Coronary artery (tissue), 2 donors: Measurements from ENCODE around the gene ELP5.

Experiments used
- DNase-seq: peaks from one replicate; pipeline ENCODE4 v3.0.0-alpha.2; 2017; ENCODE audit warnings: low spot score
- H3K27ac ChIP-seq, 2 donors: fragments of 200-600 bp; sonication (generic); one replicate each; pipeline ENCODE4 v1.5.1; 2016 to 2019
- H3K4me3 ChIP-seq: fragments of 200-600 bp; sonication (generic); 2 replicates; pipeline ENCODE4 v1.5.1; 2016; ENCODE audit warnings: mild to moderate bottlenecking, moderate library complexity
- TF ChIP-seq, protein P1 (sequence below): fragments of 200-600 bp; sonication (generic); IDR thresholded peaks from one replicate; pipeline ENCODE4 v1.5.1; 2019; ENCODE audit warnings: antibody characterized with exemption

Gene ELP5

DNA sequence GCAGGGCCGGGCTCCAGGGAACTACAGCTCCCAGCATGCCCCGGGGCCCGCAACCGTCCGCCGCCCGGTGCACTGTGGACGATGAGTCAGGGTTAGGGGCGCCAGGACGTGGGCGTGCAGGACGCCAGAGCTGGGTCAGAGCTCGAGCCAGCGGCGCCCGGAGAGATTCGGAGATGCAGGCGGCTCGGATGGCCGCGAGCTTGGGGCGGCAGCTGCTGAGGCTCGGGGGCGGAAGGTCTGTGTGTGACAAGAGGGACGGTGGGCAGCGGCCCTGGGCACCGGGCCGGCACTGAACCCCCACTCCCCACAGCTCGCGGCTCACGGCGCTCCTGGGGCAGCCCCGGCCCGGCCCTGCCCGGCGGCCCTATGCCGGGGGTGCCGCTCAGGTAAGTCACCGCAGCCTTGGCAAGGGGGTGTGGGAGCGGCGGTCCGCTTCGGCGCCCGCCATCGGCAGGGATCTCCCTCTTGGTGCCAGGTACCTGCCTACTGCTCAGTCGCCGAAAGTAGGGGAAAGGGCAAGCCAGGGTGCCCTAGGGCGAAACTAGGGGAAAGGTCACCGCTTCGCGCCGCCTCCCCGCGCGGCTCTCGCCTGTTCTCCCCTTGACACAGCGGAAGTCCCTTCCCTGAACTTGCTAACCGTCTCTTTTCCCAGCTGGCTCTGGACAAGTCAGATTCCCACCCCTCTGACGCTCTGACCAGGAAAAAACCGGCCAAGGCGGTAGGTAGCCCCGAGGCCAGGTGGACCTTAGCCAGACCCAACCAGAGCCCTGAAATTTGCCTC, 32.0 kb upstream of the ELP5 start, which contains the start of the genes ACADVL and DLG4:
Gene ACADVL, plus strand, starts transcription at position 127 of the 781 bp plus-strand sequence. Its CDS starts 47 bp downstream, at position 174.
Gene DLG4, minus strand, starts transcription at position 25 of the 781 bp plus-strand sequence.
- Histone ChIP-seq H3K4me3 (peak within 1 kb of the TSS; percentile 95), H3K27ac (peak within 1 kb of the TSS; percentile 98 to 99)
- TF ChIP-seq, protein P1, sequence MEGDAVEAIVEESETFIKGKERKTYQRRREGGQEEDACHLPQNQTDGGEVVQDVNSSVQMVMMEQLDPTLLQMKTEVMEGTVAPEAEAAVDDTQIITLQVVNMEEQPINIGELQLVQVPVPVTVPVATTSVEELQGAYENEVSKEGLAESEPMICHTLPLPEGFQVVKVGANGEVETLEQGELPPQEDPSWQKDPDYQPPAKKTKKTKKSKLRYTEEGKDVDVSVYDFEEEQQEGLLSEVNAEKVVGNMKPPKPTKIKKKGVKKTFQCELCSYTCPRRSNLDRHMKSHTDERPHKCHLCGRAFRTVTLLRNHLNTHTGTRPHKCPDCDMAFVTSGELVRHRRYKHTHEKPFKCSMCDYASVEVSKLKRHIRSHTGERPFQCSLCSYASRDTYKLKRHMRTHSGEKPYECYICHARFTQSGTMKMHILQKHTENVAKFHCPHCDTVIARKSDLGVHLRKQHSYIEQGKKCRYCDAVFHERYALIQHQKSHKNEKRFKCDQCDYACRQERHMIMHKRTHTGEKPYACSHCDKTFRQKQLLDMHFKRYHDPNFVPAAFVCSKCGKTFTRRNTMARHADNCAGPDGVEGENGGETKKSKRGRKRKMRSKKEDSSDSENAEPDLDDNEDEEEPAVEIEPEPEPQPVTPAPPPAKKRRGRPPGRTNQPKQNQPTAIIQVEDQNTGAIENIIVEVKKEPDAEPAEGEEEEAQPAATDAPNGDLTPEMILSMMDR = no peak
- DNase-seq = peak; percentile 96

GRCh38 chr17:7220593-7221277, 31.3 kb upstream of the ELP5 start:
- no peak for DNase-seq
- TF ChIP-seq, protein P1 = no peak
- peak overlapping the region; percentile 98 to 99 for H3K27ac ChIP-seq
- peak overlapping the region; percentile 95 for H3K4me3 ChIP-seq

DNA sequence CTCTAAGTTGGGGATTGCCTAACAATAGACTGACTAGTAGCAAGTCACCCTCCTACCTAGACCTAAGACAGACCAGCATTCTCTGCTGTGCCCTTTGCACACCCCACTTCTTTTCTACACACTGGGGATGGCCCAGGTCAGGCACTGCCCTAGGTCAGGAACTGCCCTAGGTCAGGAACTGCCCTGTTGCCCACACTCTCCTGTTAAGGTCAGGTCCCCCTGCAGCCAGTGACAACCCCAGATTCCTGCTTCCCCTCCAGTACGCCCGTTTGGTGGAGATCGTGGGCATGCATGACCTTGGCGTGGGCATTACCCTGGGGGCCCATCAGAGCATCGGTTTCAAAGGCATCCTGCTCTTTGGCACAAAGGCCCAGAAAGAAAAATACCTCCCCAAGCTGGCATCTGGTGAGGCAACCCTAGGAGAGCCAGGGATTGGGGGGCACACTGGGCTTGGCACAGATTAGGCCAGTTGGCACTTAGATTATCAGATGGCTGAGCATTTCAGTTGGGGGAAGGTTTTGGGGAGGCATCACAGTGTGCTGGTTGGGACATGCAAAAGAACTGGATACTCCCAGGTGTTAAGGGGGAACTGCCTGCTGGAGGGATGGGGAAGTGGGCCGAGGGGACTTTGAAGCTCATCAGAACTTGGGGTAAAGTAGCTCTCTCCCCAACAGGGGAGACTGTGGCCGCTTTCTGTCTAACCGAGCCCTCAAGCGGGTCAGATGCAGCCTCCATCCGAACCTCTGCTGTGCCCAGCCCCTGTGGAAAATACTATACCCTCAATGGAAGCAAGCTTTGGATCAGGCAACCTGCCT, 30.5 kb upstream of the ELP5 start:
- no peak for DNase-seq
- TF ChIP-seq, protein P1 = no peak
- Histone ChIP-seq H3K4me3 (peak overlapping the region; percentile 95), H3K27ac (peak overlapping the region; percentile 98 to 99)

DNA sequence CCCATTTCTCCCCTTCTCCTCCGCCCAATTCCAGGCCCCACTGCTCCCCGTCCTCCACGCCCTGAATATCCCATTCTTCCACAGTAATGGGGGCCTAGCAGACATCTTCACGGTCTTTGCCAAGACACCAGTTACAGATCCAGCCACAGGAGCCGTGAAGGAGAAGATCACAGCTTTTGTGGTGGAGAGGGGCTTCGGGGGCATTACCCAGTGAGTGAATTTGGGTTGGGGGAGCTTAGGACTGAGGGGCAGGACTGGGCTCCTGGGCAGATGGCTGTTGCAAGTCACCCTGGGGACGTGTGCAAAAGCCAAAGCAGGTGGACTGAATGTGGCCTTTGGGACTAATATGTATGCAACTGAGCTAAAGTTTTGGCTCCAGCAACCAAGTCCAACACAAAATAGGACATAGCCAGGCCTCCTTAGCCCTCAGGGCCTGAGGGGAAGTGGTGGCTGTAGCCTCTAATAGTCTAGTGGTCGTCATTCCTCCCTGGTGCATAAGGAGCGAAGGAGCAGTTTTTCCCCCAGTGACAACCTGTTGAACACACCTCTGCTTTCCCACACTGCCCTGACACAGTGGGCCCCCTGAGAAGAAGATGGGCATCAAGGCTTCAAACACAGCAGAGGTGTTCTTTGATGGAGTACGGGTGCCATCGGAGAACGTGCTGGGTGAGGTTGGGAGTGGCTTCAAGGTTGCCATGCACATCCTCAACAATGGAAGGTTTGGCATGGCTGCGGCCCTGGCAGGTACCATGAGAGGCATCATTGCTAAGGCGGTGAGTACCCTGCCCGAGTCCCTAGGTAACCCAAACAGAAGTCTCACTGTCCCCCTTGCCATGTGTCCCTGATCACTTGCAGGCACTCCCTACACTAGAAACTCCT, 29.7 kb upstream of the ELP5 start:
- no peak overlapping the region for H3K4me3 ChIP-seq
- TF ChIP-seq, protein P1 = no peak
- peak overlapping the region in 1 of 2 donors; percentile 99 for H3K27ac ChIP-seq
- DNase-seq = no peak

GRCh38 chr17:7222972-7223292, 29.1 kb upstream of the ELP5 start:
- Histone ChIP-seq H3K27ac (no peak overlapping the region), H3K4me3 (no peak overlapping the region)
- no peak for DNase-seq
- TF ChIP-seq, protein P1 = no peak

DNA sequence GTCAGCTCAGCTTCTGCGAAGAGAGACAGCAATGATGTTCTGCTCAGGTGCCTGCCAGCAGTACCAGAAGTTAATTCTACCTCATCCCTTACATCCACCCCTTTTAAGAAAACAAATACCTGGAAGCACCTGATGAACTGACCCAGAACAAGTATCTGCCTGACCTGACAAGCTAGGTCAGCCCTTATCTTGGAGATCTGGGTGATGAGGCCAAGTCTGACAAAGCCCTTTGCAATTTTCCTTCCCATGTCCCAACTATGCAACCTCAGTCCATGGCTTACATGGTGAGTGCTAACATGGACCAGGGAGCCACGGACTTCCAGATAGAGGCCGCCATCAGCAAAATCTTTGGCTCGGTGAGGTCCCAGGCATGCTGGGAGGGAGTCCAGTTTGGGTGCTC, 28.6 kb upstream of the ELP5 start:
- Histone ChIP-seq H3K27ac (no peak overlapping the region), H3K4me3 (no peak overlapping the region)
- DNase-seq = no peak
- TF ChIP-seq, protein P1 = no peak
